HepG2 (cell line): ENCODE measurements around the gene ALDH7A1. TPM values are rescaled to one million over a fixed set of nuclear protein-coding genes. Genes with fewer than 3 reads are reported as not detected.

Experiments used
- ATAC-seq: fragments of 200-7000 bp; cut with Tn5 transposase; 3 replicates; pipeline ENCODE4 v1.9.1; 2020; ENCODE audit warnings: mild to moderate bottlenecking, moderate library complexity
- BruUV-seq: library from RNA; stranded (reverse); fragments of 400-500 nt; replicated peaks from 2 replicates; lab custom pipeline; 2021; lab: Mats Ljungman, UMichigan
- CTCF ChIA-PET: fragments of 300-600 bp; formaldehyde crosslinking; extraction: SDS; loops from one replicate; lab custom pipeline; 2021; ENCODE audit warnings: low total read pairs, inconsistent platforms, low intra/inter-chr PET ratio; lab: Yijun Ruan, JAX
- POLR2A ChIA-PET: fragments of 350-600 bp; sonication (Branson Sonifier 250); formaldehyde crosslinking; loops from one replicate; lab custom pipeline; 2020; ENCODE audit warnings: antibody characterized with exemption, inconsistent platforms; lab: Yijun Ruan, JAX
- DNase-seq: peaks from one replicate; pipeline ENCODE4 v3.0.0-alpha.2; 2015; ENCODE audit warnings: low spot score
- FAIRE-seq: peaks from 3 replicates; lab custom pipeline; 2011; peaks lifted over from hg19 to GRCh38; lab: Jason Lieb, UNC
- H2AFZ ChIP-seq: one replicate; pipeline ENCODE4 v1.6.1; 2011; ENCODE audit warnings: low read length, inconsistent platforms
- H3K27ac ChIP-seq: fragments of 300-600 bp; 3 replicates; pipeline ENCODE4 v1.8.0; 2011; ENCODE audit warnings: mixed run types, mild to moderate bottlenecking, mixed read lengths, low read length, inconsistent platforms; ENCODE audit not compliant: insufficient read depth; ENCODE audit errors: extremely low read length
- H3K27me3 ChIP-seq, 2 experiments: fragments of 200-600 bp in 1 of 2; 2 replicates in 1 of 2; 3 replicates in 1 of 2; pipeline versions ENCODE4 v1.6.0 to v1.8.0; 2011; ENCODE audit warnings: low read length in 2 of 2, mild to moderate bottlenecking in 2 of 2, moderate library complexity in 2 of 2, inconsistent platforms in 1 of 2; ENCODE audit not compliant: insufficient read depth in 2 of 2, control insufficient read depth in 1 of 2
- H3K36me3 ChIP-seq, 2 experiments: fragments of 200-600 bp in 1 of 2; replicated peaks in 1 of 2; 2 replicates in 1 of 2; 3 replicates in 1 of 2; pipeline versions ENCODE4 v1.5.1 to v1.8.0; 2011; ENCODE audit warnings: low read length in 2 of 2, inconsistent platforms in 1 of 2; ENCODE audit not compliant: insufficient read depth in 2 of 2, control insufficient read depth in 1 of 2
- H3K4me1 ChIP-seq: 2 replicates; pipeline ENCODE4 v1.5.1; 2012; ENCODE audit warnings: low read length, inconsistent platforms; ENCODE audit not compliant: insufficient read depth
- H3K4me2 ChIP-seq: 2 replicates; pipeline ENCODE4 v1.6.0; 2011; ENCODE audit warnings: low read depth, low read length, inconsistent platforms
- H3K4me3 ChIP-seq, 3 experiments: fragments of 200-600 bp in 1 of 3; sonication (generic), shearing (Covaris generic) in 1 of 3; replicated peaks in 1 of 3; 2 replicates each; pipeline ENCODE4 v1.5.1; 2011 to 2016; ENCODE audit warnings: low read length in 3 of 3, inconsistent platforms in 2 of 3, low read depth in 2 of 3, mild to moderate bottlenecking in 2 of 3, control low read depth in 1 of 3, mixed read lengths in 1 of 3; ENCODE audit not compliant: insufficient read depth in 1 of 3
- H3K79me2 ChIP-seq: one replicate; pipeline ENCODE4 v1.6.1; 2011; ENCODE audit warnings: low read length, inconsistent platforms; ENCODE audit not compliant: insufficient read depth
- H3K9ac ChIP-seq: 2 replicates; pipeline ENCODE4 v1.6.0; 2011; ENCODE audit warnings: mild to moderate bottlenecking, low read depth, low read length, inconsistent platforms; ENCODE audit not compliant: insufficient read depth
- H3K9me3 ChIP-seq: 2 replicates; pipeline ENCODE4 v1.5.1; 2012; ENCODE audit warnings: mild to moderate bottlenecking, low read length
- H4K20me1 ChIP-seq: 2 replicates; pipeline ENCODE4 v1.6.0; 2011; ENCODE audit warnings: inconsistent platforms, mild to moderate bottlenecking, low read length, moderate library complexity; ENCODE audit not compliant: insufficient read depth
- CREB1 ChIP-seq, 2 experiments: fragments of 450-650 bp in 1 of 2; IDR thresholded peaks; 2 replicates each; pipeline ENCODE4 v1.6.1; 2016 to 2017; ENCODE audit warnings: control low read depth in 1 of 2, mild to moderate bottlenecking in 1 of 2, missing compliant biosample characterization in 1 of 2, missing genetic modification characterization in 1 of 2
- FOSL2 ChIP-seq: sonication (generic); formaldehyde crosslinking; IDR thresholded peaks from 2 replicates; pipeline ENCODE4 v1.4.0; 2020; ENCODE audit warnings: missing genetic modification reagents
- RARA ChIP-seq: IDR thresholded peaks from 2 replicates; pipeline ENCODE4 v1.6.1; 2016; ENCODE audit warnings: missing genetic modification reagents, missing compliant biosample characterization
- SRY ChIP-seq: sonication (generic); formaldehyde crosslinking; IDR thresholded peaks from 2 replicates; pipeline ENCODE4 v1.8.0; 2022; ENCODE audit warnings: mild to moderate bottlenecking, missing genetic modification reagents
- WGBS: methylation state at CpG from one replicate; pipeline ENCODE4 v1.1.6; 2017; ENCODE audit warnings: low lambda C conversion rate; 5-methylcytosine and 5-hydroxymethylcytosine counted together
- in situ Hi-C: cut with HindIII; loops from 2 replicates; pipeline ENCODE4 v1.10.0; 2017; ENCODE audit warnings: low pct_unique_long_range_greater_than_20kb; ENCODE audit not compliant: extremely low pct_ligation_motif_present
- intact Hi-C: fragments of 100-400 bp; cut with micrococcal nuclease; formaldehyde crosslinking; loops from one replicate; pipeline ENCODE4 v1.10.0; 2022; ENCODE audit not compliant: unreplicated experiment
- polyA plus RNA-seq, 8 experiments: library from polyadenylated mRNA; depleted of rRNA in 3 of 8; stranded (reverse) in 7 of 8; unstranded in 1 of 8; fragments of >200 nt; fragmentation: Illumina TruSeq in 4 of 8; extraction: Trizol in 4 of 8; gene quantifications; 2 replicates each; pipeline versions ENCODE4 v1.2.1 to v1.2.3, GENCODE V29; 2011 to 2016; ENCODE audit warnings: low read depth in 4 of 8, missing spikeins in 1 of 8, mixed read lengths in 1 of 8; ENCODE audit not compliant: insufficient read depth in 1 of 8
- total RNA-seq, 5 experiments: library from RNA; depleted of rRNA; stranded (reverse); fragments of >200 nt; fragmentation: Illumina TruSeq; extraction: Trizol; gene quantifications; 2 replicates each; pipeline ENCODE4 v1.2.3, GENCODE V29; 2016; ENCODE audit warnings: low read depth in 1 of 5
- TF ChIP-seq, protein P1 (sequence below): sonication (generic); formaldehyde crosslinking; IDR thresholded peaks from 2 replicates; pipeline ENCODE4 v1.4.0; 2020; ENCODE audit warnings: mild to moderate bottlenecking, missing genetic modification reagents
- TF ChIP-seq, protein P2 (sequence below): IDR thresholded peaks from 2 replicates; pipeline ENCODE4 v1.4.0; 2020; ENCODE audit warnings: mild to moderate bottlenecking, missing genetic modification reagents

The ALDH7A1 gene
- total and polyA plus RNA-seq, 2 of the 13 experiments (the other 11 are each of a cell fraction or from before 2014, with no cell fraction given), result 69.0 to 100 TPM

DNA sequence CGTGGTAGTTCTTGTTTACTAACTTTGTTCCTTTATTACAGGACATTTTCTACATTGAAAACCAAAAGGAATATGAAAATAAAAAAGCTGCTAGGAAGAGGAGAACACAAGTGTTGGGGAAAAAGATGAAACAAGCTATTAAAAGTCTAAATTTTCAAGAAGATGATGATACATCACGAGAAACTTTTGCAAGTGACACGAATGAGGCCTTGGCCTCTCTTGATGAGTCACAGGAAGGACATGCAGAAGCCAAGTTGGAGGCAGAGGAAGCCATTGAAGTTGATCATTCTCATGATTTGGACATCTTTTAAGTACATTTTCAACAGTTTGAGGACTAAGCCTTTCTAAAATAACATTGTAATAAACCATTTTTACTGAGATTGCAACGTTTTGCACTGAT, 29.5 kb upstream of the ALDH7A1 start:
- no peaks in the 10 kb centered on the region for H4K20me1 ChIP-seq
- no TSS peak for BruUV-seq
- peaks cover 4 to 21% of the 10 kb centered on the region in 2 experiments; a peak in 3 of 5 replicates for H3K36me3 ChIP-seq
- no peak overlapping the region for H3K27ac ChIP-seq
- no peaks in the 10 kb centered on the region for H3K27me3 ChIP-seq
- FAIRE-seq (no peak), DNase-seq (peak; percentile 46), ATAC-seq (no peak)
- in situ Hi-C loops (no loop called here), intact Hi-C loops (no loop called here)
- H2AFZ ChIP-seq, result no peak overlapping the region
- CTCF ChIA-PET, result no interaction called here
- H3K79me2 ChIP-seq, result no peaks in the 10 kb centered on the region
- no peak overlapping the region for H3K9ac ChIP-seq
- H3K4me2 ChIP-seq, result no peak overlapping the region; the same call in 1 of the 2 replicates
- H3K4me3 ChIP-seq, result no peak overlapping the region
- peaks cover 15% of the 10 kb centered on the region for H3K4me1 ChIP-seq
- TF ChIP-seq FOSL2, result peak; percentile 91
- TF ChIP-seq, protein P1, sequence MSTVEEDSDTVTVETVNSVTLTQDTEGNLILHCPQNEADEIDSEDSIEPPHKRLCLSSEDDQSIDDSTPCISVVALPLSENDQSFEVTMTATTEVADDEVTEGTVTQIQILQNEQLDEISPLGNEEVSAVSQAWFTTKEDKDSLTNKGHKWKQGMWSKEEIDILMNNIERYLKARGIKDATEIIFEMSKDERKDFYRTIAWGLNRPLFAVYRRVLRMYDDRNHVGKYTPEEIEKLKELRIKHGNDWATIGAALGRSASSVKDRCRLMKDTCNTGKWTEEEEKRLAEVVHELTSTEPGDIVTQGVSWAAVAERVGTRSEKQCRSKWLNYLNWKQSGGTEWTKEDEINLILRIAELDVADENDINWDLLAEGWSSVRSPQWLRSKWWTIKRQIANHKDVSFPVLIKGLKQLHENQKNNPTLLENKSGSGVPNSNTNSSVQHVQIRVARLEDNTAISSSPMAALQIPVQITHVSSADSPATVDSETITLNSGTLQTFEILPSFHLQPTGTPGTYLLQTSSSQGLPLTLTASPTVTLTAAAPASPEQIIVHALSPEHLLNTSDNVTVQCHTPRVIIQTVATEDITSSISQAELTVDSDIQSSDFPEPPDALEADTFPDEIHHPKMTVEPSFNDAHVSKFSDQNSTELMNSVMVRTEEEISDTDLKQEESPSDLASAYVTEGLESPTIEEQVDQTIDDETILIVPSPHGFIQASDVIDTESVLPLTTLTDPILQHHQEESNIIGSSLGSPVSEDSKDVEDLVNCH, result no peak
- peak; percentile 31; the same call in 1 of the 2 replicates for TF ChIP-seq CREB1 (IDR thresholded peaks at IDR 0.05)
- no peak for TF ChIP-seq CREB1 (CRISPR knock-in tag; IDR thresholded peaks at IDR 0.05)
- TF ChIP-seq, protein P2, sequence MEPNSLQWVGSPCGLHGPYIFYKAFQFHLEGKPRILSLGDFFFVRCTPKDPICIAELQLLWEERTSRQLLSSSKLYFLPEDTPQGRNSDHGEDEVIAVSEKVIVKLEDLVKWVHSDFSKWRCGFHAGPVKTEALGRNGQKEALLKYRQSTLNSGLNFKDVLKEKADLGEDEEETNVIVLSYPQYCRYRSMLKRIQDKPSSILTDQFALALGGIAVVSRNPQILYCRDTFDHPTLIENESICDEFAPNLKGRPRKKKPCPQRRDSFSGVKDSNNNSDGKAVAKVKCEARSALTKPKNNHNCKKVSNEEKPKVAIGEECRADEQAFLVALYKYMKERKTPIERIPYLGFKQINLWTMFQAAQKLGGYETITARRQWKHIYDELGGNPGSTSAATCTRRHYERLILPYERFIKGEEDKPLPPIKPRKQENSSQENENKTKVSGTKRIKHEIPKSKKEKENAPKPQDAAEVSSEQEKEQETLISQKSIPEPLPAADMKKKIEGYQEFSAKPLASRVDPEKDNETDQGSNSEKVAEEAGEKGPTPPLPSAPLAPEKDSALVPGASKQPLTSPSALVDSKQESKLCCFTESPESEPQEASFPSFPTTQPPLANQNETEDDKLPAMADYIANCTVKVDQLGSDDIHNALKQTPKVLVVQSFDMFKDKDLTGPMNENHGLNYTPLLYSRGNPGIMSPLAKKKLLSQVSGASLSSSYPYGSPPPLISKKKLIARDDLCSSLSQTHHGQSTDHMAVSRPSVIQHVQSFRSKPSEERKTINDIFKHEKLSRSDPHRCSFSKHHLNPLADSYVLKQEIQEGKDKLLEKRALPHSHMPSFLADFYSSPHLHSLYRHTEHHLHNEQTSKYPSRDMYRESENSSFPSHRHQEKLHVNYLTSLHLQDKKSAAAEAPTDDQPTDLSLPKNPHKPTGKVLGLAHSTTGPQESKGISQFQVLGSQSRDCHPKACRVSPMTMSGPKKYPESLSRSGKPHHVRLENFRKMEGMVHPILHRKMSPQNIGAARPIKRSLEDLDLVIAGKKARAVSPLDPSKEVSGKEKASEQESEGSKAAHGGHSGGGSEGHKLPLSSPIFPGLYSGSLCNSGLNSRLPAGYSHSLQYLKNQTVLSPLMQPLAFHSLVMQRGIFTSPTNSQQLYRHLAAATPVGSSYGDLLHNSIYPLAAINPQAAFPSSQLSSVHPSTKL, result 0 out of 2 replicates have a peak, but pooled peaks have one; percentile 13
- no peak for TF ChIP-seq SRY
- TF ChIP-seq RARA (CRISPR knock-in tag), result 0 out of 2 replicates have a peak, but pooled peaks have one; percentile 32
- WGBS, result 56% methylated on average over 4 of the region's 4 CpGs
- POLR2A ChIA-PET, result interaction anchor here (1.0 kb wide), 1 partner anchor 29 kb away, joined by 3 read pairs; the partner anchor contains the start of gene ALDH7A1
- no peaks in the 10 kb centered on the region for H3K9me3 ChIP-seq
